ENCODE results near the gene CCL19.

DNA sequence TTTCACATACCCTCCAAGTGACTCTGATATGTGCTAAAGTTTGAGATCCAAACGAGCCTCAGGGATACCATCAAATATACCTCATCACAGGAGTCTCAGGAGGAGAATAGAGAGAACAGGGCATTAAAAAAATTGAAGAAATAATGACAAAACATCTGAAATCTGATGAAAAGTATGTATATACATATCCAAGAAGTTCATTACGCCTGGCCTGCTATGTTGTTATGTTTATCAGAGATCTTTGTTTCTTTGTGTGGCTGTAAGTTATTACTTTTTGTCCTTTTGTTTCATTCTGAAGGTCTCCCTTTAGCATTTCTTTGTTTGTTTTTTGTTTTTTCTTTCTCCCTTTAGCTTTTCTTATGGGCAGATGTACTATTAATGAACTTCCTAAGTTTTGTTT, 2.5 kb upstream of the CCL19 start:
- no peak for TF ChIP-seq SIN3A (IDR thresholded peaks at IDR 0.05; ENCODE audit: borderline replicate concordance, insufficient read depth, low read depth, low read length)
- TF ChIP-seq, protein P1, sequence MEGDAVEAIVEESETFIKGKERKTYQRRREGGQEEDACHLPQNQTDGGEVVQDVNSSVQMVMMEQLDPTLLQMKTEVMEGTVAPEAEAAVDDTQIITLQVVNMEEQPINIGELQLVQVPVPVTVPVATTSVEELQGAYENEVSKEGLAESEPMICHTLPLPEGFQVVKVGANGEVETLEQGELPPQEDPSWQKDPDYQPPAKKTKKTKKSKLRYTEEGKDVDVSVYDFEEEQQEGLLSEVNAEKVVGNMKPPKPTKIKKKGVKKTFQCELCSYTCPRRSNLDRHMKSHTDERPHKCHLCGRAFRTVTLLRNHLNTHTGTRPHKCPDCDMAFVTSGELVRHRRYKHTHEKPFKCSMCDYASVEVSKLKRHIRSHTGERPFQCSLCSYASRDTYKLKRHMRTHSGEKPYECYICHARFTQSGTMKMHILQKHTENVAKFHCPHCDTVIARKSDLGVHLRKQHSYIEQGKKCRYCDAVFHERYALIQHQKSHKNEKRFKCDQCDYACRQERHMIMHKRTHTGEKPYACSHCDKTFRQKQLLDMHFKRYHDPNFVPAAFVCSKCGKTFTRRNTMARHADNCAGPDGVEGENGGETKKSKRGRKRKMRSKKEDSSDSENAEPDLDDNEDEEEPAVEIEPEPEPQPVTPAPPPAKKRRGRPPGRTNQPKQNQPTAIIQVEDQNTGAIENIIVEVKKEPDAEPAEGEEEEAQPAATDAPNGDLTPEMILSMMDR (IDR thresholded peaks at IDR 0.05): no peak
- TF ChIP-seq, protein P2, sequence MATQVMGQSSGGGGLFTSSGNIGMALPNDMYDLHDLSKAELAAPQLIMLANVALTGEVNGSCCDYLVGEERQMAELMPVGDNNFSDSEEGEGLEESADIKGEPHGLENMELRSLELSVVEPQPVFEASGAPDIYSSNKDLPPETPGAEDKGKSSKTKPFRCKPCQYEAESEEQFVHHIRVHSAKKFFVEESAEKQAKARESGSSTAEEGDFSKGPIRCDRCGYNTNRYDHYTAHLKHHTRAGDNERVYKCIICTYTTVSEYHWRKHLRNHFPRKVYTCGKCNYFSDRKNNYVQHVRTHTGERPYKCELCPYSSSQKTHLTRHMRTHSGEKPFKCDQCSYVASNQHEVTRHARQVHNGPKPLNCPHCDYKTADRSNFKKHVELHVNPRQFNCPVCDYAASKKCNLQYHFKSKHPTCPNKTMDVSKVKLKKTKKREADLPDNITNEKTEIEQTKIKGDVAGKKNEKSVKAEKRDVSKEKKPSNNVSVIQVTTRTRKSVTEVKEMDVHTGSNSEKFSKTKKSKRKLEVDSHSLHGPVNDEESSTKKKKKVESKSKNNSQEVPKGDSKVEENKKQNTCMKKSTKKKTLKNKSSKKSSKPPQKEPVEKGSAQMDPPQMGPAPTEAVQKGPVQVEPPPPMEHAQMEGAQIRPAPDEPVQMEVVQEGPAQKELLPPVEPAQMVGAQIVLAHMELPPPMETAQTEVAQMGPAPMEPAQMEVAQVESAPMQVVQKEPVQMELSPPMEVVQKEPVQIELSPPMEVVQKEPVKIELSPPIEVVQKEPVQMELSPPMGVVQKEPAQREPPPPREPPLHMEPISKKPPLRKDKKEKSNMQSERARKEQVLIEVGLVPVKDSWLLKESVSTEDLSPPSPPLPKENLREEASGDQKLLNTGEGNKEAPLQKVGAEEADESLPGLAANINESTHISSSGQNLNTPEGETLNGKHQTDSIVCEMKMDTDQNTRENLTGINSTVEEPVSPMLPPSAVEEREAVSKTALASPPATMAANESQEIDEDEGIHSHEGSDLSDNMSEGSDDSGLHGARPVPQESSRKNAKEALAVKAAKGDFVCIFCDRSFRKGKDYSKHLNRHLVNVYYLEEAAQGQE (IDR thresholded peaks at IDR 0.05; ENCODE audit: insufficient read depth in 1 of 2, low read depth in 2 of 2, low read length in 1 of 2): no peak

Data from Panc1 (cell line).